Occipital lobe (tissue), 2 donors: Measurements from ENCODE around the gene TVP23A. TPM values are rescaled to one million over a fixed set of nuclear protein-coding genes. Genes with fewer than 3 reads are reported as not detected.
"Not testable (repeated sequence)": the region's sequence is repeated elsewhere in the genome, so short reads cannot be mapped to it uniquely, and the experiment has no call there.

ENCODE experiments used
- DNase-seq: peaks from one replicate; lab custom pipeline; 2025; lab: John Stamatoyannopoulos, UW
- total RNA-seq: library from RNA; depleted of rRNA; stranded (reverse); fragments of >200 nt; gene quantifications from one replicate; pipeline ENCODE4 v1.2.3, GENCODE V29; 2014

Gene TVP23A
- total RNA-seq, 1 donor from 2014 or later, result 15.1 TPM

GRCh38 chr16:10752843-10753523 is 65.6 kb downstream of the TVP23A start:
- DNase-seq, result peak; percentile 10

GRCh38 chr16:10751291-10751697 is 67.3 kb downstream of the TVP23A start:
- DNase-seq, result no peak

- DNase-seq, result no peak
These were observed 67.8 kb downstream of the TVP23A start for GRCh38 chr16:10750793-10751192.

GRCh38 chr16:10745841-10746240 is 72.8 kb downstream of the TVP23A start:
- DNase-seq, result no peak

GRCh38 chr16:10744370-10745030 is 74.1 kb downstream of the TVP23A start:
- DNase-seq, result no peak

GRCh38 chr16:10743610-10744369 is 74.8 kb downstream of the TVP23A start, which contains the start of gene NUBP1:
TSS of gene NUBP1 (plus strand) at chr16:10743842. CDS start at chr16:10743864, 22 bp downstream.
- DNase-seq, result peak; percentile 99

GRCh38 chr16:10743227-10743609 is 75.4 kb downstream of the TVP23A start:
- DNase-seq, result no peak

- no peak for DNase-seq
These were observed 76.8 kb downstream of the TVP23A start for GRCh38 chr16:10741844-10742243.

- not testable (repeated sequence) for DNase-seq
These were observed 77.3 kb downstream of the TVP23A start for GRCh38 chr16:10741249-10741648.

GRCh38 chr16:10740845-10741208 is 77.8 kb downstream of the TVP23A start:
- no peak for DNase-seq

GRCh38 chr16:10740000-10740844 is 78.4 kb downstream of the TVP23A start:
- DNase-seq, result no peak

- peak; percentile 71 for DNase-seq
These were observed 80.1 kb downstream of the TVP23A start for GRCh38 chr16:10738231-10739077.

- DNase-seq, result peak; percentile 34
These were observed 81.4 kb downstream of the TVP23A start for GRCh38 chr16:10737068-10737625.

- no peak for DNase-seq
These were observed 86.8 kb downstream of the TVP23A start for GRCh38 chr16:10731790-10732189.

GRCh38 chr16:10729104-10730048 is 89.2 kb downstream of the TVP23A start:
- DNase-seq, result peak; percentile 55

- no peak for DNase-seq
These were observed 90.3 kb downstream of the TVP23A start for GRCh38 chr16:10728003-10728887.
